Fibroblast of lung (primary cell): ENCODE measurements around the gene PCGF6. TPM values are rescaled to one million over a fixed set of nuclear protein-coding genes. Genes with fewer than 3 reads are reported as not detected.

Source experiments
- DNase-seq, 2 donors: peaks; one replicate each; pipeline versions ENCODE4 v3.0.0 to v3.0.0-alpha.2; 2010; ENCODE audit warnings: low read depth in 2 of 2
- H2AFZ ChIP-seq: 2 replicates; pipeline ENCODE4 v1.5.1; 2012; ENCODE audit warnings: low read length, control low read depth, inconsistent platforms
- H3K27ac ChIP-seq: 2 replicates; pipeline ENCODE4 v1.5.1; 2011; ENCODE audit warnings: low read length, control low read depth; ENCODE audit not compliant: insufficient read depth
- H3K27me3 ChIP-seq: 2 replicates; pipeline ENCODE4 v1.5.1; 2011; ENCODE audit warnings: mild to moderate bottlenecking, low read length; ENCODE audit not compliant: control insufficient read depth, insufficient read depth
- H3K36me3 ChIP-seq: 2 replicates; pipeline ENCODE4 v1.5.1; 2011; ENCODE audit warnings: low read length; ENCODE audit not compliant: control insufficient read depth, insufficient read depth
- H3K4me1 ChIP-seq: 2 replicates; pipeline ENCODE4 v1.5.1; 2011; ENCODE audit warnings: low read length; ENCODE audit not compliant: control insufficient read depth, insufficient read depth; ENCODE audit errors: extremely low read depth
- H3K4me2 ChIP-seq: 2 replicates; pipeline ENCODE4 v1.5.1; 2011; ENCODE audit warnings: low read length, control low read depth; ENCODE audit not compliant: insufficient read depth; ENCODE audit errors: extremely low read depth
- H3K4me3 ChIP-seq, 4 experiments: fragments of 200-600 bp in 1 of 4; sonication (generic) in 1 of 4; replicated peaks in 1 of 4; 2 replicates each; pipeline ENCODE4 v1.5.1; 2011 to 2016; ENCODE audit warnings: low read length in 4 of 4, low read depth in 3 of 4, mild to moderate bottlenecking in 3 of 4, control low read depth in 2 of 4, inconsistent platforms in 1 of 4, mixed read lengths in 1 of 4; ENCODE audit not compliant: insufficient read depth in 1 of 4; ENCODE audit errors: control extremely low read depth in 1 of 4
- H3K79me2 ChIP-seq: 2 replicates; pipeline ENCODE4 v1.5.1; 2012; ENCODE audit warnings: mild to moderate bottlenecking, low read length, inconsistent platforms; ENCODE audit not compliant: control insufficient read depth, insufficient read depth
- H3K9ac ChIP-seq: 2 replicates; pipeline ENCODE4 v1.5.1; 2011; ENCODE audit warnings: mild to moderate bottlenecking, low read length, control low read depth; ENCODE audit not compliant: insufficient read depth
- H3K9me3 ChIP-seq: 2 replicates; pipeline ENCODE4 v1.5.1; 2012; ENCODE audit warnings: low read depth, low read length; ENCODE audit not compliant: control insufficient read depth, insufficient read depth
- H4K20me1 ChIP-seq: 2 replicates; pipeline ENCODE4 v1.5.1; 2011; ENCODE audit warnings: low read length; ENCODE audit not compliant: control insufficient read depth, insufficient read depth; ENCODE audit errors: extremely low read depth
- CTCF ChIP-seq, 2 donors: IDR thresholded peaks in 1 of 2; conservative IDR thresholded peaks in 1 of 2; 1 replicate in 1 of 2; 2 replicates in 1 of 2; pipeline ENCODE4 v1.5.1; 2011 to 2012; ENCODE audit warnings: low read length in 2 of 2, control low read depth in 1 of 2, inconsistent platforms in 1 of 2, low read depth in 1 of 2, mild to moderate bottlenecking in 1 of 2
- EZH2 ChIP-seq: IDR thresholded peaks from 2 replicates; pipeline ENCODE4 v1.5.1; 2012; ENCODE audit warnings: low read length, control low read depth, mild to moderate bottlenecking; ENCODE audit errors: missing control alignments
- polyA plus RNA-seq, 2 donors: library from polyadenylated mRNA; depleted of rRNA in 1 of 2; stranded (reverse) in 1 of 2; unstranded in 1 of 2; fragments of >200 nt; gene quantifications; 2 replicates each; pipeline ENCODE4 v1.2.1, GENCODE V29; 2011 to 2012; ENCODE audit warnings: missing spikeins in 1 of 2
- total RNA-seq: library from RNA; depleted of rRNA; stranded (reverse); fragments of >200 nt; gene quantifications from 2 replicates; pipeline ENCODE4 v1.2.1, GENCODE V29; 2014

Gene PCGF6
- total and polyA plus RNA-seq, 2 donors (not counting 1 experiment from before 2014, with no cell fraction given) = 8.9 to 13.2 TPM

DNA sequence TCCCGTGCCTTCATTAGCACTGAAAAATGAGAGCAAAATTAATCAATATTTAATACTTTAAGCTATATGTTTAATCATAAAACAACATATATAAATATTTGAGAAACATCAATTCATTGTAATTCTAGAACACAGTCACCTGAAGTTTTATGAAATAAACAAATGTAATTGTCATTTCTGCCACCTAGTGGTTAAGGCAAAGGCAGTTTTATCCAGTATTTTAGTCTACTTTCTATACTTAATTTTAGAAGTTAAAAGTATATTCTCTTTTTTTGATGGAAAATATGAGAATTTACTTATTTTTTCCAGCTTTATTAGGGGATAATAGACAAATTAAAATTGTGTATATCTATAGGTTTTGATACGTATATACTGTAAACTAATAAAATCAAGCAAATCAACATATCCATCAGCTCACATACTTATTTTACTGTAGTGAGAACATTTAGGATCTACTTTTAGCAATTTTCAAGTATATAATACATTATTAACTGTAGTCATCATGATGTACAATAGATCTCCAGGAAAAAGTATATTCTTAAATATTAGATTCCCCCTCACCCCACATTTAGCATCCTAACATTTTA, 16.9 kb downstream of the PCGF6 start:
- H3K9ac ChIP-seq = no peak overlapping the region

GRCh38 chr10:103327906-103328305, 23.0 kb downstream of the PCGF6 start:
- H3K4me2 ChIP-seq = no peak overlapping the region
- no peak for DNase-seq
- H3K4me1 ChIP-seq = no peaks in the 10 kb centered on the region
- H3K9me3 ChIP-seq = no peaks in the 10 kb centered on the region
- no peak overlapping the region for H3K4me3 ChIP-seq
- no peak overlapping the region for H2AFZ ChIP-seq
- TF ChIP-seq EZH2 (no peak), CTCF (conservative IDR thresholded peaks at IDR 0.05 in 1 of 2, IDR thresholded peaks at IDR 0.05 in 1 of 2; ENCODE audit: low read depth in 1 of 2, low read length in 2 of 2) (no peak)
- no peaks in the 10 kb centered on the region for H4K20me1 ChIP-seq
- no peak overlapping the region for H3K9ac ChIP-seq
- H3K36me3 ChIP-seq = no peaks in the 10 kb centered on the region
- H3K79me2 ChIP-seq = no peaks in the 10 kb centered on the region
- no peaks in the 10 kb centered on the region for H3K27me3 ChIP-seq
- no peak overlapping the region for H3K27ac ChIP-seq

More for the DNA sequence above, 16.9 kb downstream of the PCGF6 start:
- H3K36me3 ChIP-seq = no peaks in the 10 kb centered on the region
- no peaks in the 10 kb centered on the region for H3K79me2 ChIP-seq
- TF ChIP-seq EZH2 (no peak), CTCF (conservative IDR thresholded peaks at IDR 0.05 in 1 of 2, IDR thresholded peaks at IDR 0.05 in 1 of 2; ENCODE audit: low read depth in 1 of 2, low read length in 2 of 2) (peak in 1 of 2 donors; percentile 59)
- no peaks in the 10 kb centered on the region for H3K4me1 ChIP-seq
- no peak overlapping the region for H2AFZ ChIP-seq
- DNase-seq = peak; percentile 9 to 40
- H3K27me3 ChIP-seq = no peaks in the 10 kb centered on the region
- no peak overlapping the region for H3K27ac ChIP-seq
- H3K4me3 ChIP-seq = no peak overlapping the region
- H4K20me1 ChIP-seq = no peaks in the 10 kb centered on the region
- no peak overlapping the region for H3K4me2 ChIP-seq
- H3K9me3 ChIP-seq = no peaks in the 10 kb centered on the region

GRCh38 chr10:103316087-103316486, 34.9 kb downstream of the PCGF6 start:
- Histone ChIP-seq H3K9ac (no peak overlapping the region), H3K4me2 (no peak overlapping the region), H4K20me1 (no peaks in the 10 kb centered on the region), H3K4me1 (no peaks in the 10 kb centered on the region), H3K79me2 (no peaks in the 10 kb centered on the region), H3K27me3 (no peaks in the 10 kb centered on the region), H3K9me3 (no peaks in the 10 kb centered on the region), H2AFZ (no peak overlapping the region), H3K4me3 (no peak overlapping the region), H3K36me3 (no peaks in the 10 kb centered on the region), H3K27ac (no peak overlapping the region)
- DNase-seq = no peak
- TF ChIP-seq EZH2 = no peak
- TF ChIP-seq CTCF (conservative IDR thresholded peaks at IDR 0.05 in 1 of 2, IDR thresholded peaks at IDR 0.05 in 1 of 2; ENCODE audit: low read depth in 1 of 2, low read length in 2 of 2) = no peak
